ENCODE results near the gene GRK5. TPM values are rescaled to one million over a fixed set of nuclear protein-coding genes. Genes with fewer than 3 reads are reported as not detected.

The GRK5 gene
- total RNA-seq, result 10 to 100 TPM; 27.8 to 31.5 TPM

DNA sequence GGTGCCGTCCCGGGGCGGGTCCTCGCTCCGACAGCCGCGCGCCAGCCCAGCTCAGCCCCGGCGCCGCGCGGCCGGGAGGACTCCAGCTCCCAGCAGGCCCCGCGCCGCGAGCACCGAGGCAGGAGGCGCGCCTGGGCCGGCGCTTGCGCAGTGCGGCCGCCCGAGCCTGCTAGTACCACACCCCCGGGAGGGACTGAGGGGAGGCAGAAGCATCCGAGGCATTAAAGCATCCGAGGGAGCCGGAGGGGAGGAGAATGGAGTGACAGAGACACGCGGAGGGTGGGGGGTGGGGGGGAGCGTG, at the start of gene GRK5:
Gene GRK5 (plus strand): TSS at position 206 of the 301 bp plus-strand sequence. CDS start 347 bp downstream, outside the sequence.

DNA sequence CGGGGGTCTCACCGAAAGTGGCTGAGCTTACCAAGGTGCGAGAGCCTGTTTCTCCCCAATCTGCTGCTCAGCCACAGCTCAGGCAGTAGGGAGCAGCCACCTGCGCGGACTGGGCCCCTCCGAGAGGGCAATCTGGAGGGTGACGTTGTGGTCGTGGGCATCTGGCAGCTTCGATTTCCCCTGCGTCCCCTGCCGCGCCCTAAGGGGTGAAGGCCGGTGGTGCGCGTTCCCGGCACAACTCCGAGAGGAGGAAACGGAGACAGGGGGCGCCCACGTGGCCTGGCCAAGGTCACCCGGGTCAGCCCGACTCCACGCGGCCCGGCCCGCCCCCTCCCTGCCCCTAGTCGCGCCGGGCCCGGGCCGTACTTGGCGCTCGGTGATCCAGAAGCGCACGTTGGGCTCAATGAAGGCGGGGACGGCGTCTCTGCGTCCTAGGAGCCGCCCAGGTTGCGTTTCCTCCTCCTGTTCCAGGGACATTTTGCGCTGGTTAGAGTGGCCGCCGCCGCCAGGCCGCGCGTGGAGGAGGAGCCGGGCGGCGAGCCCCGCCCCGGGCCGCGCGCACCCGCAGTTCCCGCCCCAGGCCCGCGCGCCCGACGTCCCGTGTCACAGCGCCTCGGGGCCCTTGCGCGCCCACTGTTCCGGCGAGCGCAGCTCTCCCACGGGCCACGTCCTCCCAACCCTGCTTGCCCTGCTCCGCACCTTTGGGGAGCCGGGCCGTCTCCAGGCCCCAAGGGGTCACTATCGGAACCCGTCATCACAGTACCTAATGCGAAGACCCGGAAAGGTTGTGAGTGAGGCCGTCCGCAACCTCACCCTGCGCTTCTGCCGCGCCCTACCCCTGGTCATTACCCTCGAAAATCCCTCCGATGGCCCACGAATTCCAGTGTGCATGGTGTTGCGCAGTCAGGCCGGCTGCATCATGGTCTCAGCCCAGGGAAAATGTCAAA, 41.9 kb upstream of the GRK5 start, which contains the start of gene SFXN4:
Gene SFXN4 (minus strand): TSS at position 544 of the 947 bp plus-strand sequence. CDS start 67 bp downstream, at position 477.

DNA sequence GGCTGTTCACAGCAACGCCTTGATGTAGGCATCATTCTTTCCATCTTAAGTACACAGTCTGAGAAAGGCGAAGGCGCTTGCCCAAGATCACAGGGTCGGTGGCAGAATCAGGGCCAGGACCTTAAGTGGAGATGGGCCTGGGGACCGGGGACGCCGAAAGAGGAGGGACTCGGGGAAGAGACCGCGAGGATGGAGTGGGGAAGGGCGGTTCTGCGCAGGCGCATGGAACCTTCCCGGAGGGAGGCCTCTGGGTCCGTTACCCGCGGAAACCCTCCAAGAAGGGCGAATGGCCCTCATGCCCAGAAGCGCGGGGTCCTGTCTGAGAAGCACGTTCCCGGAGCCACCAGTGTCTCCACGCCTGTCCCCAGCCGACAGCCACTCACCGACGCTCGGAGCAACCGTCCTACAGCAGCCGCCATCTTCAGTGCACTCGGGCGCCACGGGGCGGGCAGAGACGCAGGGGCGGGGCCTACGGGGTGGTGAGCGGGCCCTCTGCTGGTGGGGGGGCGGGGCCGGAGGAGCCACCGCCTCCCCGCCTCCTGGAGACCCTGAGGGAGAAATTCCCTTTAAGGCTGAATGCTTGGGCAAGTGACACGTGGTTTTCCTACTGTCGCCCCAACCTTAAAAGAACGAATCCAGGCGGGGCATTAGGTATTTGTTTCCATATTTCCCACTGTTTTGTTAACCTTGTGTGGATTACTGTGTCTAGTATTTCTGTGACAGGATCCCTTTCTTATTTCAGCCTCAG, 28.8 kb upstream of the GRK5 start, which contains the start of gene PRDX3:
Gene PRDX3 (minus strand): TSS at position 441 of the 748 bp plus-strand sequence. CDS start 22 bp downstream, at position 419.

Small RNAs within 50 kb of the gene (microRNA-seq; reads per million reads assigned to microRNA genes)
- gene MIR4681 (ENCODE audit: borderline microRNAs expressed, borderline replicate concordance), result not detected

Other genes with a start within 250 kb of the GRK5 start
- gene NANOS1, start 177.9 kb upstream of the GRK5 start, total RNA-seq, result under 1 TPM; 0.55 to 0.73 TPM
- 100 to 1,000 TPM; 125 to 127 TPM for gene EIF3A, start 126.8 kb upstream of the GRK5 start, total RNA-seq
- gene DENND10, start 103.5 kb upstream of the GRK5 start, total RNA-seq, result 10 to 100 TPM; 37.0 to 39.0 TPM
- gene SFXN4, start 41.9 kb upstream of the GRK5 start, total RNA-seq, result 10 to 100 TPM; 23.6 to 25.7 TPM
- 10 to 100 TPM; 88.1 to 89.7 TPM for gene PRDX3, start 28.8 kb upstream of the GRK5 start, total RNA-seq

Measured in activated naive CD4-positive, alpha-beta T cell treated with anti-CD3 and anti-CD28 coated beads, Interleukin-2, amount 10 ng/mL, durations not matched to agents 5 hours and 36 hours (primary cell).